GM12874 (cell line): ENCODE data around the gene LEO1.

ENCODE experiments used
- CTCF ChIP-seq: IDR thresholded peaks from 2 replicates; pipeline ENCODE4 v1.5.1; 2011; ENCODE audit warnings: low read depth, mild to moderate bottlenecking, control low read depth, low read length, moderate library complexity; ENCODE audit not compliant: insufficient read depth

Gene LEO1

GRCh38 chr15:51924156-51925068 lies 47.2 kb downstream of the LEO1 start:
- no peak for TF ChIP-seq CTCF

GRCh38 chr15:51917493-51917892 lies 54.1 kb downstream of the LEO1 start:
- TF ChIP-seq CTCF, result peak; percentile 25; the same call in 1 of the 2 replicates

GRCh38 chr15:51912528-51912927 lies 59.0 kb downstream of the LEO1 start:
- no peak for TF ChIP-seq CTCF

GRCh38 chr15:51909584-51909983 lies 62.0 kb downstream of the LEO1 start:
- TF ChIP-seq CTCF, result no peak

- no peak for TF ChIP-seq CTCF
Observed at GRCh38 chr15:51908316-51908715, 63.3 kb downstream of the LEO1 start.

GRCh38 chr15:51907136-51907862 lies 64.3 kb downstream of the LEO1 start:
- TF ChIP-seq CTCF, result no peak

GRCh38 chr15:51904931-51905330 lies 66.6 kb downstream of the LEO1 start:
- TF ChIP-seq CTCF, result no peak
